Muscle of arm (tissue), 12 donors: Measurements from ENCODE around the gene ATP1A1. TPM values are rescaled to one million over a fixed set of nuclear protein-coding genes. Genes with fewer than 3 reads are reported as not detected.

ENCODE experiments used
- DNase-seq: peaks from one replicate; pipeline ENCODE4 v3.0.0-alpha.2; 2013
- polyA plus RNA-seq, 12 donors: library from polyadenylated mRNA; unstranded; fragments of 120-200 nt; gene quantifications; one replicate each; pipeline ENCODE4 v1.2.1, GENCODE V29; 2013; ENCODE audit not compliant: insufficient read length in 12 of 12

Gene ATP1A1
- polyA plus RNA-seq, 12 donors: 97.7 to 161 (median 128) TPM; not detected in 1

- DNase-seq: no peak
Measured at GRCh38 chr1:116433275-116434257, 60.5 kb downstream of the ATP1A1 start.

- DNase-seq: no peak
Measured at GRCh38 chr1:116434849-116435248, 61.8 kb downstream of the ATP1A1 start.

- no peak for DNase-seq
Measured at GRCh38 chr1:116435806-116436610, 63.0 kb downstream of the ATP1A1 start.

DNA sequence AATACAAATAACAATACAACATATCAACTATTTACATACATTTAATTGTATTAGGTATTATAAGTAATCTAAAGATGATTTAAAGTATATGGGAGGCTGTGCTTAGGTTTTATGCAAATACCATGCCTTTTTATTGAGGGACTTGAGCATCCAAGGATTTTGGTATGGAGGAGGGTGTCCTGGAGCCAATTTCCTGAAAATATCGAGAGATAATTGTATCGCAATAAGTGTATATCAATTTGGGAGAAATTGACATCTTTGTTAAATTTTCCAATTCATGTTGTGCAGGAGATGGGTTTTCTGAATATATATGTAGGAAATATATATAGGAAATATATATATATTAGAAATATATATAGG, 63.5 kb downstream of the ATP1A1 start:
- no peak for DNase-seq

DNA sequence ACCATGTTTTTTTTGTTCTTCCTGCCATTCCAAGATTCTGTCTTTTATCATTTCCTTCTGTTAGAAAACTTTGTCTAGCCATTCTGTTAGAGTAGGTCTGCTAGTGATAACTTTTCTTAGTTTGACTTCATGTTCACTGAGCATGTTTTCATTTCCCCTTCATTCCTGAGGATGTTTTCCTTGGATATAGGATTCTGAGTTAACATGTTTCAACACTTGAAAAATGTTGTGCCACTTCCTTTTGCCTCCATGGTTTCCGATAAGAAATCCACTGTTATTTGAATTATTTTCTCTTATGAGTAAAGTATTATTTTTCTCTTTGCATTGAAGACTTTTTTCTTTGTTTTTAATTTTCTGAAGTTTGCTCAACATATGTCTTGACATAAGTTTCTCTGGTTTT, 66.7 kb downstream of the ATP1A1 start:
- DNase-seq: no peak

DNA sequence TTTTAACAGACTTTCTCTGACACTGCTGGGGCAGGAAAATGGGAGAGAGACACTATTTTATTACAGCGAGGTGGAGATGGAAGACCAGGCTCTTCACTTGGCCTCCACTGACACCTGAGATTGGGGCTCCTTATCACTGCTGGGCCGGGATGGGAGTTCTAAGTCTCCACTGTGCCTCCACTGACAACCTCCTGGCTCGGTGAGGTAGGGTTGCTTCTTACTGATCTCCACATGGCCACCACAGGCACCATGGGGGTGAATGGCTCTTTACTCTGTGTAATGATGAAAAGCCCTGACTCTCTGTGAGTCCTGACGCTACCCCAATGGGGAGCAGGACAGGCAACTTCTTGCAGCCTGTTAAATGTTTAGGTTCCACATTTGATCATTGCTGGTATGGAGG, 67.7 kb downstream of the ATP1A1 start:
- DNase-seq: no peak

GRCh38 chr1:116445534-116445933, 72.5 kb downstream of the ATP1A1 start:
- no peak for DNase-seq

DNA sequence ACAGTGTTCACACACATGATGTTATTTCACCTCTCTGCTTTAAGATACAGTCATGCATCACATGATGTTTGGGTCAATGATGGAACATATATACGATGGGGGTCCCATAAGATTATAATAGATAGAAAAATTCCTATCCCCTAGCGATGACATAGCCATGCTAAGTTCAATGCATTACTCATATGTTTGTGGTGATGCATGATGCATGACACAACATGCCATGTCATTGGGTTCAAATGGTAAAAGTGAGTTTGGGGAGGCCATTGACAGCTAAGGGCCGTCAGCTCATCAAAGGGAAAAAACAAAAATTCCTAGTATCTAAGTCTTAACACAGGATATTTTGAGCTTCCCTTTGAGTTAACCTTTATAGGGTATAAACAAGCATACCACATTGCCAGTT, 73.6 kb downstream of the ATP1A1 start:
- no peak for DNase-seq

DNA sequence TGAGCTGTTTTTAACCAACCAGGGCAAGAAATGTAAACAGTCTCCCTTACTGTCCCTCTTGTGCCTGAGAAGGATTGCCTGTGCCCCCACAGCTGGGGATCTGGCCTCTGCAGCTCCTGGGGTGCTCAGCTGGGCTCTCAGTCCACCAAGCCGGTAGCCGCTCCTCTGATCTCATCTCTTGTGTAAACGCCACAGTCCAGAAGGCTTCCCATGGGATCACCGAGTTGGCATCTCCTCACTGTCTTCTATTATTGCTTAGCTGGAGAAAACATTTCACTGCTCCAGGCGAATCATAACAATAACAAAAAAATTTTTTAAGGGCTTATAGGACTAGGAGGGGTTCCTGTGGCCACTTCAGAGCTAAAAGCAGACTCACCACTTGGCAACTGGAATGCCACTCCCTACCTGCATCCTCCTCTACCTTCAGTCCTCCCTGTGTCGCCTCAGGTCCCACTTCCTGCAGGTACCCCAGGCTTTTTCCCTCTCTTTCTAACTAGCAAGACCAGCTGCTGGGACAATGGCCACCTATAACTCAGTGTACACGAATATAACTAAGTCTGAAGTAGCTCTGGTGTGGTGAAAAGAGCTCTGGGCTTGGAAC, 75.8 kb downstream of the ATP1A1 start:
- no peak for DNase-seq

GRCh38 chr1:116449578-116449977, 76.5 kb downstream of the ATP1A1 start:
- no peak for DNase-seq

- no peak for DNase-seq
Measured at GRCh38 chr1:116451702-116452101, 78.7 kb downstream of the ATP1A1 start.

GRCh38 chr1:116453481-116453880, 80.4 kb downstream of the ATP1A1 start:
- DNase-seq: no peak

- DNase-seq: no peak
Measured at GRCh38 chr1:116453906-116454305, 80.9 kb downstream of the ATP1A1 start.

Other genes with a start within 250 kb of the ATP1A1 start
- gene CD58, start 197.8 kb downstream of the ATP1A1 start, polyA plus RNA-seq: 10 to 100 TPM in 11 of 12 donors, not detected in 1; 10.5 to 19.0 (median 15.0) TPM